ENCODE measurements around the gene ARMH1. TPM values are rescaled to one million over a fixed set of nuclear protein-coding genes. Genes with fewer than 3 reads are reported as not detected.

ARMH1 gene
- polyA plus RNA-seq, 1 of the 3 experiments (the other 2 are of a cell fraction), result 6.6 TPM

GRCh38 chr1:44670751-44671640 lies 3.5 kb upstream of the ARMH1 start:
- Histone ChIP-seq H3K9me2 (no peaks in the 10 kb centered on the region), H3K27me3 (ENCODE audit: insufficient read depth) (no peaks in the 10 kb centered on the region), H3K4me3 (ENCODE audit: low read depth in 2 of 2, low read length in 1 of 2) (no peak overlapping the region), H3K4me2 (no peak overlapping the region), H3K36me3 (replicated peaks in 1 of 2; ENCODE audit: control insufficient read depth in 1 of 2, insufficient read depth in 2 of 2, low read length in 1 of 2) (no peaks in the 10 kb centered on the region), H4K20me1 (ENCODE audit: insufficient read depth) (no peaks in the 10 kb centered on the region), H3K9ac (no peak overlapping the region), H2AFZ (ENCODE audit: low read depth) (no peak overlapping the region), H3K27ac (ENCODE audit: low read depth in 2 of 2, low read length in 1 of 2) (no peak overlapping the region), H3K79me2 (ENCODE audit: insufficient read depth) (peaks cover 6% of the 10 kb centered on the region; the same call in 1 of the 2 replicates), H3K4me1 (ENCODE audit: control insufficient read depth in 1 of 2, insufficient read depth in 2 of 2, low read depth in 1 of 2, low read length in 1 of 2) (peaks cover 7 to 24% of the 10 kb centered on the region in 2 experiments; a peak in 1 of 4 replicates), H3F3A (replicated peaks; ENCODE audit: insufficient read depth) (peaks cover 5% of the 10 kb centered on the region), H3K9me3 (no peaks in the 10 kb centered on the region)
- TF ChIP-seq EP300 (IDR thresholded peaks at IDR 0.05; ENCODE audit: borderline replicate concordance in 1 of 2, low read depth in 1 of 2, low read length in 1 of 2) (no peak), NFIC (IDR thresholded peaks at IDR 0.05; ENCODE audit: borderline replicate concordance) (no peak), MXI1 (IDR thresholded peaks at IDR 0.05; ENCODE audit: low read depth, low read length) (no peak), SIN3A (IDR thresholded peaks at IDR 0.05; ENCODE audit: borderline replicate concordance, low read depth, low read length) (no peak), ZBTB33 (IDR thresholded peaks at IDR 0.05; ENCODE audit: borderline replicate concordance, low read depth) (no peak), RFX5 (IDR thresholded peaks at IDR 0.05; ENCODE audit: low read length) (no peak), TCF12 (IDR thresholded peaks at IDR 0.05) (no peak), RCOR1 (IDR thresholded peaks at IDR 0.05; ENCODE audit: low read length) (no peak), IRF3 (IDR thresholded peaks at IDR 0.05; ENCODE audit: low read depth, low read length) (no peak), YY1 (IDR thresholded peaks at IDR 0.05; ENCODE audit: low read depth) (no peak), POLR2AphosphoS5 (IDR thresholded peaks at IDR 0.05; ENCODE audit: low read depth, low read length) (no peak), EZH2phosphoT487 (IDR thresholded peaks at IDR 0.05; ENCODE audit: borderline replicate concordance, low read depth) (no peak), CHD2 (IDR thresholded peaks at IDR 0.05; ENCODE audit: low read length, partially characterized antibody) (no peak), GABPA (IDR thresholded peaks at IDR 0.05; ENCODE audit: low read depth) (no peak), RAD21 (IDR thresholded peaks at IDR 0.05; ENCODE audit: low read length) (no peak), FOXJ3 (CRISPR knock-in tag; IDR thresholded peaks at IDR 0.05) (no peak), USF2 (IDR thresholded peaks at IDR 0.05; ENCODE audit: borderline replicate concordance, low read depth, low read length) (no peak), TAF1 (IDR thresholded peaks at IDR 0.05; ENCODE audit: borderline replicate concordance, low read depth, low read length) (no peak), GATA2 (CRISPR knock-in tag; IDR thresholded peaks at IDR 0.05) (no peak)
- CTCF ChIA-PET, result interaction anchor here (0.8 to 5.9 kb wide), 4 partner anchors 11 to 76 kb away, joined by 3 to 48 read pairs (median 14); no protein-coding TSS in a partner anchor
- POLR2A ChIA-PET, result interaction anchor here (0.7 kb wide), 1 partner anchor 230 kb away, joined by 4 read pairs; no protein-coding TSS in a partner anchor
- no peak for DNase-seq
- 88% methylated on average over 10 of the region's 10 CpGs for WGBS (ENCODE audit: low lambda C conversion rate)
